ENCODE results near the gene SUCO. TPM values are rescaled to one million over a fixed set of nuclear protein-coding genes. Genes with fewer than 3 reads are reported as not detected.
"Not testable (repeated sequence)": the region's sequence is repeated elsewhere in the genome, so short reads cannot be mapped to it uniquely, and the experiment has no call there.

The SUCO gene
- total RNA-seq, 4 donors from 2014 or later = 15.5 to 41.6 (median 25.1) TPM

DNA sequence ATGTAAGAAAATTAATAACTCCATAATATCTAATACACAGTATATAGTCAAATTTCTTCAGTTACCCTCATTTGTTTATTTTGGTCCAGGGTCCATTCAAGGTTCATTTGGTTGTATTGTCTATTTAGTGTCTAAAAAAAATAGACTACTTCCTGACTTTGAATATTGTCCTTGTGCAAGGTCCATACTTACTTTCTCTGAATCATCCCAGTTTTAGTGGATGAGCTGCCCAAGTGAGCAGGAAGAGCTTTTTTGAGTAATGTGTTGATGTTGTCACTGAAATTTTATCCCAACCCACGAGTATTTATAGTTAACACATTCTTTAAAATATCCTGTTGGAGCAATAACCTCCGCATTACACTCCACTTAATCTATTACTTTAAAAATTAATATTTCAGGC is 80.3 kb downstream of the SUCO start:
- Histone ChIP-seq H3K4me1 (no peaks in the 10 kb centered on the region), H3K36me3 (peaks cover 0 to 31% of the 10 kb centered on the region in 2 donors), H3K9me3 (no peaks in the 10 kb centered on the region), H3K27ac (no peak overlapping the region), H3K27me3 (no peaks in the 10 kb centered on the region), H3K4me3 (no peak overlapping the region)
- 76 to 93% methylated on average over 2 of the region's 2 CpGs for WGBS, 2 donors (ENCODE audit: low coverage in 1 of 2)
- TF ChIP-seq POLR2AphosphoS5 (IDR thresholded peaks at IDR 0.05) (no peak), EP300 (IDR thresholded peaks at IDR 0.05) (no peak), POLR2A (IDR thresholded peaks at IDR 0.05) (no peak)
- TF ChIP-seq, protein P1, sequence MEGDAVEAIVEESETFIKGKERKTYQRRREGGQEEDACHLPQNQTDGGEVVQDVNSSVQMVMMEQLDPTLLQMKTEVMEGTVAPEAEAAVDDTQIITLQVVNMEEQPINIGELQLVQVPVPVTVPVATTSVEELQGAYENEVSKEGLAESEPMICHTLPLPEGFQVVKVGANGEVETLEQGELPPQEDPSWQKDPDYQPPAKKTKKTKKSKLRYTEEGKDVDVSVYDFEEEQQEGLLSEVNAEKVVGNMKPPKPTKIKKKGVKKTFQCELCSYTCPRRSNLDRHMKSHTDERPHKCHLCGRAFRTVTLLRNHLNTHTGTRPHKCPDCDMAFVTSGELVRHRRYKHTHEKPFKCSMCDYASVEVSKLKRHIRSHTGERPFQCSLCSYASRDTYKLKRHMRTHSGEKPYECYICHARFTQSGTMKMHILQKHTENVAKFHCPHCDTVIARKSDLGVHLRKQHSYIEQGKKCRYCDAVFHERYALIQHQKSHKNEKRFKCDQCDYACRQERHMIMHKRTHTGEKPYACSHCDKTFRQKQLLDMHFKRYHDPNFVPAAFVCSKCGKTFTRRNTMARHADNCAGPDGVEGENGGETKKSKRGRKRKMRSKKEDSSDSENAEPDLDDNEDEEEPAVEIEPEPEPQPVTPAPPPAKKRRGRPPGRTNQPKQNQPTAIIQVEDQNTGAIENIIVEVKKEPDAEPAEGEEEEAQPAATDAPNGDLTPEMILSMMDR (IDR thresholded peaks at IDR 0.05) = no peak
- ATAC-seq = no peak

DNA sequence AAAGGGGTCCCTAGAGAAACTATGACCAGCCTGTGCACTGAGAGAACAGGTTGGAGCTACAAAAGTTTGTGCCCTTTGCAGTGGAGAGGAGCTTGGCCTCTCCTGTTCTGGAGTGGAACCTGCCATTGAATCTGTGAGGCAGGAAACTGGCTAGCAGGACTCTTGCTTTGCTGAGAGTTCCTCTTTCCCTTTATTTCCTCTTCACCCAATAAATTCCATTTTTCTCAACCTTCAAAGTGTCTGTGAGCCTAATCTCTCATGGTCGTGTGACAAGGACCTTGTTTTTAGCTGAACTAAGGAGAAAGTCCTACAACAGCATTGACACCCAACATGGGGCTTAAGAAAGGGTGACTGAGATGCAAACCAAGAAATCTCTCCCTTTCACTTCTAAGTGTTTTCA is 83.2 kb downstream of the SUCO start:
- no peak overlapping the region for H3K27ac ChIP-seq
- peaks cover 0 to 17% (median 0%) of the 10 kb centered on the region in 3 donors for H3K9me3 ChIP-seq
- TF ChIP-seq POLR2AphosphoS5 (IDR thresholded peaks at IDR 0.05) (no peak), EP300 (IDR thresholded peaks at IDR 0.05) (no peak)
- H3K36me3 ChIP-seq = peaks cover 0 to 7% of the 10 kb centered on the region in 2 donors
- no peaks in the 10 kb centered on the region for H3K27me3 ChIP-seq
- no peak overlapping the region for H3K4me3 ChIP-seq
- H3K4me1 ChIP-seq = no peaks in the 10 kb centered on the region
- ATAC-seq = no peak
- 75 to 100% methylated on average over 1 of the region's 1 CpG for WGBS, 2 donors (ENCODE audit: low coverage in 1 of 2)

DNA sequence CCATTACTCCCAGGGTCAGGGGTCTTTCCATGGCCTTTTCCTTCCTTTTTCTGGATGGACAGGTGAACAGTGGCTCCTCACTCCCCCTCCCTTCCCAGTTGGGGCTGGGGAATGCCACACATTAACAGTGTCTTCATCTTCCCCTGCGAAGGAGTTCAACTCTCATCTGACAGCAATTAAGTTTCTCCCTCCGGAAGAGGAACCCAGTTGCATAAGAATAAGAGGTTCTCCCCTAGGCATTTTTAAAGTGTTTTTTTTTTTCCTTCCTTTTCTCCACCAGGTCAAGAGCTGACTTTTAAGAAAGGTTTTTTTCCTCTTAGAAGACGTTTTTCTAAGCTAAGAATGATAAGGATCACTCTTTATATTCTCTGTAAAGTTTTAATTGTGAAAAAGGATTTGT is 83.7 kb downstream of the SUCO start:
- Histone ChIP-seq H3K36me3 (peaks cover 0 to 2% of the 10 kb centered on the region in 2 donors), H3K9me3 (peaks cover 0 to 17% (median 0%) of the 10 kb centered on the region in 3 donors), H3K4me3 (no peak overlapping the region), H3K4me1 (no peaks in the 10 kb centered on the region), H3K27ac (no peak overlapping the region), H3K27me3 (no peaks in the 10 kb centered on the region)
- no peak for TF ChIP-seq EP300 (IDR thresholded peaks at IDR 0.05)
- TF ChIP-seq, protein P1 (IDR thresholded peaks at IDR 0.05) = no peak
- no peak for TF ChIP-seq POLR2AphosphoS5 (IDR thresholded peaks at IDR 0.05)
- no peak for ATAC-seq
- WGBS, 2 donors (ENCODE audit: low coverage in 1 of 2) = 37 to 69% methylated on average over 2 of the region's 3 CpGs

DNA sequence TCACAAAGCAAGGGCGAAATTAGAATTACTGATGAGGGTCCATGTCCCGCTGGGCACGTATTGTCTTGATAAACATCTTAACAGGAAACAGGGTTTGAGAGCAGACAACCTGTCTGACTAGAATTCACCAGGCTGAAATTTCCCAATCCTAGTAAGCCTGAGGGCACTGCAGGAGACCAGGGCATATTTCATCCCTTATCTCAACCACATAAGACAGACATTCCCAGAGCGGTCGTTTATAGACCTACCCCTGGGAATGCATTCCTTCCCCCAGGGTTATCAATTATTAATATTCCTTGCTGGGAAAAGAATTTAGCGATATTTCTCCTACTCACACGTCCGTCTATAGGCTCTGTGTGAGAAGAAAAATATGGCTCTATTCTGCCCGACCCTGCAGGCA is 87.7 kb downstream of the SUCO start:
- 86 to 87% methylated on average over 8 to 9 of the region's 9 CpGs for WGBS, 2 donors (ENCODE audit: low coverage in 1 of 2)
- H3K27ac ChIP-seq, H3K4me3 ChIP-seq, H3K36me3 ChIP-seq, ATAC-seq, H3K4me1 ChIP-seq, H3K27me3 ChIP-seq: not testable (repeated sequence)
- peaks cover 0 to 17% (median 0%) of the 10 kb centered on the region in 3 donors for H3K9me3 ChIP-seq

DNA sequence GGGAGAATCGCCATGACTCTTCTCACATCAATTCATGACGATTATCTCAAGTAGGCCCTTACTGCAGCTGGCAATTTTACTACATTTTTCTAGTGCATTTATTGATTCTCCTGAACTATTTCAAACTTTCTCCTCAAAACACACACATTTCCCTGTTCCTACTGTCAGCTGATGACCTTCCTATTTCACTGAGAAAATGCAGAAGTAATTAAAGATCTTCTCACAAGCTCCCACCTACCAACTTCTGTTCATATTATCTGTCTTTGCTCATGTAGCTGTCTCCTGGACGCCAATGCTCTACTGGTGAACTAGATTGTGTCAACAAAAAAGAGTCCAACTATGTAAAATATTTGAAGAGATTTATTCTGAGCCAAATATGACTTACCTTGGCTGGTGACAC is 89.6 kb downstream of the SUCO start:
- no peaks in the 10 kb centered on the region for H3K4me1 ChIP-seq
- H3K9me3 ChIP-seq = peaks cover 0 to 17% (median 0%) of the 10 kb centered on the region in 3 donors
- no peak overlapping the region for H3K4me3 ChIP-seq
- H3K27me3 ChIP-seq = no peaks in the 10 kb centered on the region
- no peaks in the 10 kb centered on the region for H3K36me3 ChIP-seq
- ATAC-seq = no peak
- WGBS, 2 donors (ENCODE audit: low coverage in 1 of 2) = 77 to 80% methylated on average over 2 to 3 of the region's 3 CpGs
- no peak overlapping the region for H3K27ac ChIP-seq
- TF ChIP-seq, protein P1 (IDR thresholded peaks at IDR 0.05) = no peak
- TF ChIP-seq EP300 (IDR thresholded peaks at IDR 0.05) (no peak), POLR2AphosphoS5 (IDR thresholded peaks at IDR 0.05) (no peak), POLR2A (IDR thresholded peaks at IDR 0.05) (no peak)

GRCh38 chr1:172623748-172624147 is 90.8 kb downstream of the SUCO start:
- 62 to 82% methylated on average over 2 to 3 of the region's 3 CpGs for WGBS, 2 donors (ENCODE audit: low coverage in 1 of 2)
- H3K27ac ChIP-seq = no peak overlapping the region
- H3K36me3 ChIP-seq = no peaks in the 10 kb centered on the region
- TF ChIP-seq EP300 (IDR thresholded peaks at IDR 0.05) (no peak), POLR2A (IDR thresholded peaks at IDR 0.05) (no peak), POLR2AphosphoS5 (IDR thresholded peaks at IDR 0.05) (no peak)
- TF ChIP-seq, protein P1 (IDR thresholded peaks at IDR 0.05) = no peak
- H3K4me1 ChIP-seq = no peaks in the 10 kb centered on the region
- H3K4me3 ChIP-seq = no peak overlapping the region
- no peaks in the 10 kb centered on the region for H3K27me3 ChIP-seq
- no peak for ATAC-seq
- H3K9me3 ChIP-seq = peaks cover 0 to 17% (median 0%) of the 10 kb centered on the region in 3 donors

Data from gastroesophageal sphincter (tissue), 4 donors.